GM21619 (cell line): ENCODE results near the gene ANAPC4.
"Not testable (repeated sequence)": the region's sequence is repeated elsewhere in the genome, so short reads cannot be mapped to it uniquely, and the experiment has no call there.

ENCODE experiments used
- ATAC-seq: cut with Tn5 transposase; IDR thresholded peaks from one replicate; pipeline ENCODE4 v1.9.1; 2021; ENCODE audit not compliant: unreplicated experiment

ANAPC4 gene, protein sequence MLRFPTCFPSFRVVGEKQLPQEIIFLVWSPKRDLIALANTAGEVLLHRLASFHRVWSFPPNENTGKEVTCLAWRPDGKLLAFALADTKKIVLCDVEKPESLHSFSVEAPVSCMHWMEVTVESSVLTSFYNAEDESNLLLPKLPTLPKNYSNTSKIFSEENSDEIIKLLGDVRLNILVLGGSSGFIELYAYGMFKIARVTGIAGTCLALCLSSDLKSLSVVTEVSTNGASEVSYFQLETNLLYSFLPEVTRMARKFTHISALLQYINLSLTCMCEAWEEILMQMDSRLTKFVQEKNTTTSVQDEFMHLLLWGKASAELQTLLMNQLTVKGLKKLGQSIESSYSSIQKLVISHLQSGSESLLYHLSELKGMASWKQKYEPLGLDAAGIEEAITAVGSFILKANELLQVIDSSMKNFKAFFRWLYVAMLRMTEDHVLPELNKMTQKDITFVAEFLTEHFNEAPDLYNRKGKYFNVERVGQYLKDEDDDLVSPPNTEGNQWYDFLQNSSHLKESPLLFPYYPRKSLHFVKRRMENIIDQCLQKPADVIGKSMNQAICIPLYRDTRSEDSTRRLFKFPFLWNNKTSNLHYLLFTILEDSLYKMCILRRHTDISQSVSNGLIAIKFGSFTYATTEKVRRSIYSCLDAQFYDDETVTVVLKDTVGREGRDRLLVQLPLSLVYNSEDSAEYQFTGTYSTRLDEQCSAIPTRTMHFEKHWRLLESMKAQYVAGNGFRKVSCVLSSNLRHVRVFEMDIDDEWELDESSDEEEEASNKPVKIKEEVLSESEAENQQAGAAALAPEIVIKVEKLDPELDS

GRCh38 chr4:25376754-25377571 lies at the start of gene ANAPC4:
ANAPC4 (plus strand) TSS chr4:25377263; CDS start chr4:25377428, 165 bp downstream.
- ATAC-seq = peak; percentile 95

DNA sequence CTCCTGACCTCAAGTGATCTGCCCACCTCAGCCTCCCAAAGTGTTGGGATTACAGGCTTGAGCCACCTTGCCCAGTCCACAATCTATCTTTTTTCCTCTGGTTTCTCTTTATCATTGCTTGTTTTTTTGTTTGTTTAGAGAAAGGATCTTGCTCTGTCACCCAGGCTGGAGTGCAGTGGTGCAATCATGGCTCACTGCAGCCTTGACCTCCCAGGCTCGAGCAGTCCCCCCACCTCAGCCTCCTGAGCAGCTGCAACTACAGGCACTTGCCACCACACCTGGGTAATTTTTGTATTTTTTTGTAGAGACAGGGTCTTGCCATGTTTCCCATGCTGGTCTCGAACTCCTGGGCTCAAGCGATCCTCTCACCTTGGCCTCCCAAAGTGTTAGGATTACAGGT lies 48.6 kb upstream of the ANAPC4 start:
- ATAC-seq = not testable (repeated sequence)

DNA sequence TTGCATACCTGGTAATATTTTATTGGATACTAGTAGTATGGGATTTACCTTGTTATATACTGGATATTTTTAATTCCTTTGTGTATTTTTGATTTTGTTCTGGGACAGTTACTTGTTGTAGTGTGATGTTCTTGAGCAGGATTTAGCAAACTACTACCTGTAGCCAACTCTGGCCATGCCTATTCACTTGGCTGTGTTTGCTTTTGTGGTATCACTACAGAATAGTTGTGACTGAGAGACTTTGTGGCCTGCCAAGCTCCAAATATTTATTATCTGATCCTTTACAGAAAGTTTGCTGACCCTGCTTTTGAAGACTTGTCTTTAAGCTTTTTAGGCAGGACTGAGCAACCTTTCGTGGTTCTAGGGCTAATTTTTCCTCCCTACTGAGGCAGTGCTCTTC lies 46.7 kb upstream of the ANAPC4 start:
- no peak for ATAC-seq

- ATAC-seq = peak; percentile 91
These were observed 45.9 kb upstream of the ANAPC4 start for GRCh38 chr4:25330905-25331808.

GRCh38 chr4:25343671-25344070 lies 33.4 kb upstream of the ANAPC4 start:
- ATAC-seq = no peak

- no peak for ATAC-seq
These were observed 31.3 kb upstream of the ANAPC4 start for GRCh38 chr4:25345744-25346143.

- peak; percentile 69 for ATAC-seq
These were observed 30.1 kb upstream of the ANAPC4 start for GRCh38 chr4:25346913-25347312.

- ATAC-seq = no peak
These were observed 29.6 kb upstream of the ANAPC4 start for GRCh38 chr4:25347473-25347872.

DNA sequence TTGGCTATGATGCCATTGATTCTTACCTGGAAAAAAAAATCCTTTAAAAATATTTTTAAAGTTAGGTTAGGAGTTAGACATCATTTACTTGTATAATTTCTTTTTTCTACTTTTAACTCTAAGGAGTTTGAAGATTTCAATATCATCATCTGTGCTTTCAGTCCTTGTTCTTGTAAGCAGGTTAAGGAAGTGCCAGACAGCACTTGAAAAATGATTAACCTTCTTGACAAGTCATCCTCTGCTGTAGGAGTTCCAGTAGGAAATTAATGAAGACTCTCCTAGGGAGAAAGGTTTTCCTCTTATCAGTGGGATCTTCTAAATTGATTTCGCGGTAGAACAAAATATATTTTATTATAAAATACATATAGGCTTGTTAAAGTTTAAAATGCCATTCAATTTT lies 29.1 kb upstream of the ANAPC4 start:
- no peak for ATAC-seq

- ATAC-seq = no peak
These were observed 26.5 kb upstream of the ANAPC4 start for GRCh38 chr4:25350561-25350960.

DNA sequence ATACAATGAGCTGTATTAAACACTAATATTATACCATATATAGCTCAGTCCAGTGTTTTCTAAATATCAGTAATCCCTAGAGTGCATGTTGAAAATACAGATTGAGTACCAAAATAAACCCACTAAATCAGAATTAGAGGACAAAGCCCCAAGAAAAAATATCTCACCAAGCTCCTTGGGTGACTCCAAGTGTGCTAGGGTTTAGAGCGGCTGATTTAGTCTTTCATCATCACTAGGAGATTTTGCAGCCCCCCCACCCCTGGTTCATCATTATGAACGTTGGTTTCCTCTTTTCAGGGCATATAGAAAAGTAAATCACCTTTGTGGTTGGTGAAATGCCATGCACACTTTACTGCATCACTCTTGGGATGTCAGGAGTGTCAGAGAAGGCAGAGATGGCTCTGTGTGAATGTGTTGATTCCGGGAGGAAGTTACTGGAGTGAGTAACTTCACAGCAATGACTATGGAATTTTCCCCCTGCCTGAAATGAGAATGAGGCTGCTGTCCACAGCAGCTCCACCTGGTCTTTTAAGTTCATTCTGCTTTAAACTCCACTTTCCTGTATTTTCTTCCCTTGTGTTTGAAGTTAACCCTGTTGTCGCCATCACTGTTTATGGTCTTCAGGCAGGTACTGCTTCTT lies 25.2 kb upstream of the ANAPC4 start:
- ATAC-seq = no peak

DNA sequence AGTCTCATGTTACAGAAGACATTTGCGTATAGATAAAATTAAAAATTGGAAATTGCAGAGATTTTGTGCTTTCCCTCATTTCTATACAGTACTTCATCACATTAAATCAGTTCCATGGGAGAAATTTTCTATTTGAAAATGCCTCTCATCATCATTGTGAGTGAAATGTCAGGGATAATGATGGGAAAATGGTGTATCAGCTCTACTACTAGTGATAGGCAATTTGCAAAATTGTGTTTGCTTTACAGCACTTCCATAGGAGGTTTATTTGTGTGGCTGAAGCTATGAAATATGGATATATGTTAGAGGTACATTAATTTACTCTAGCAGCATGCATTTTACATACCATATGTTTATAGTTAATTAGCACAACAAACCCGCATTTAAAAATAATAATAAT lies 21.0 kb upstream of the ANAPC4 start:
- ATAC-seq = no peak

DNA sequence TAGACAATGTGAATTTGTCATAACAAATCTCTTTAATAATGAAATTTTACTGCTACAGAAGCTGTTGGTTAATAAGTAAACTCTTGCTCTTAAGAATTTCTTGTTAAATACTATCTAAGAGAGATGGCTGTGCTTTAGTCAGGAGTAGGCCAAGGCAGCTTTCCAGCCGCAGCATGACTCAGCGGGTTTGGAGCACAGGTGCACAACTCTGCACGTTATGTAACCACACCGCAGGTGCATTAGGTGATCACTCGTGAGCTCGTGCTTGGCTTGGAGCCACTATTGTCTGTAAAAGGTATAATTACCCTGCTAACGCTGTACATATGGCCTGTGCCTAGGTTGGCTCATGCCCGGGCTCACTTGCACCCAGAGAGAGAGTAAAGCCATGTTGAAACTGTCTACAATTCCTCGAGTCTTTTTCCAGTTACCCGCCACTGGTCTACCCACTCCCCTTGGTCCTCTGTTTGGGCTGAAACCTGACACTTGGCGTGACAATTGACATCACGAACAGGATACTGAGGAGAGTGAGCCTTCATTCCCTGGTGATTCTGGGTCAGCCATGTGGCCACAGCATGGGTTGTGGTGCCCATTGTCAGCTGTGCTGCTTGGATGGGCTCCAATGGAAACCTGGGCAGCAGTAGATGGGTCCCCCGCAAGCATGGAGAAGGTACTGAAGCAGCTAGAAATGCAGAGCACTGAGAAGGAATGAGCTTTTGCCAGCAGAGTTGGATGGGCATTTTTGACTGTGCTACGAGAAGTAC lies 18.4 kb upstream of the ANAPC4 start:
- ATAC-seq = no peak

GRCh38 chr4:25361253-25361652 lies 15.8 kb upstream of the ANAPC4 start:
- no peak for ATAC-seq

DNA sequence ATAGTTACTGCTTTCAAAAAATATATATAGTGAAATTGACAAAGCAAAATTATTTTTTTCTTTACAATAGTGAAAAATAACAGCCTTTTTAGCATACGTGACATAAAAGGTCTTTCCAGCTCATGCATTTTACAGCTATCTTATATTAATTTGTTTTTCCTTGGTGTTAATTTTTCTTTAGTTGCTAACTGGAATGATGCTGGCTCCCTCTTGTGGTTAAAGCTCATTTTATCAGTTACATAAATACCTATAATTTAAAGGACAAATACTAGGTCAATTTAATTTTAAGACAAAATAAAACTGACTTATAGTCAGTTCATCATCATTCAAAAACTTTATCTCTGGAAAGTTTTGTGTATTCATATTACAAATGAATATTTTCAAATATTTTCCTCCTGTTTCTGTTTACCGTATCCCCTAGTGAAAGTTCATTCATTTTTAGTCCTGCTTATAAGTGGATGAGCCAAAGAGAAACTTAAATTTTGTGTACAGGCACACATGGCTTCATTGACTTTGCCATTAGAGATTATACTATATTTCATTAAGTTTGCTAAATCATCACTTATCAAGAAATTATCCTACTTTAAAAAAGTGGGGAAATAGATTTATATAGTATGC lies 9.9 kb upstream of the ANAPC4 start:
- no peak for ATAC-seq

DNA sequence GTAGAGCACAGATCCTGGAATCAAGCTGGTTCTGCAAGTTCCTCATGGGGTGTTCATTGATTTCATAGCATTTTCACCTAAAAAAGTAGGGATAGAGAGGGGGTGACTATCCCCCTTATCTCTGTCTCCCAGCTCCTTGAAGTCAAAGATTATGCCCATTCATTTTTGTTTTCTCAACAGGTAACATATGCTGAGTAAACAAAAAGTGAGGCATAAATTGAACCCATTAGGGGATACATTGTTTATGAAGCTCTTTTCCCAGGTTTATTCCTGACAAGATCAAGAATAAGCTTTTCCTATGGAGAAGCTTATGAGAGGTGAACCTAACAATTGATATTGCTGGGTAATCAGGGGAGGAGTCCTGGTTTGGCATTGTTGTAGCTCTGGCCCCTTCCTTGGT lies 9.2 kb upstream of the ANAPC4 start:
- no peak for ATAC-seq

DNA sequence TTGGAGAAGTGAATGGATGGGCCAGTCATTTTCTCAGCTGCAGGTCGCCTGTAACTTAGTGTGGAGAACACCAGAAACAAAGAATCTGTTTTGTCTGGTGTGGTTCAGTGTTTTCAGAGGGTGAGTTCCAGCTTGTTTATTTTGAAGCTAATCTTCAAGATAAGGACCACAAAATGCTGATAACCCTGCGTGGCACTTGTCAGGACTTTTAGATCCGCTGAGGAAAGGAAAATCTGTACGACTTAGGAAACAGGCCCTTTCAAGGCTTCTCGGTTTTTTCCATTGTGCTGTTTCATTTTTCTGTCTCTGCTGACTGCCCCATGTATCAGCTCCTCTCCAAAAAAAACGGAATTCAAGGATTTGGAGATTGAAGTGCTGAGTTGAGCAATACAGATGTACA lies 8.7 kb upstream of the ANAPC4 start:
- ATAC-seq = no peak

DNA sequence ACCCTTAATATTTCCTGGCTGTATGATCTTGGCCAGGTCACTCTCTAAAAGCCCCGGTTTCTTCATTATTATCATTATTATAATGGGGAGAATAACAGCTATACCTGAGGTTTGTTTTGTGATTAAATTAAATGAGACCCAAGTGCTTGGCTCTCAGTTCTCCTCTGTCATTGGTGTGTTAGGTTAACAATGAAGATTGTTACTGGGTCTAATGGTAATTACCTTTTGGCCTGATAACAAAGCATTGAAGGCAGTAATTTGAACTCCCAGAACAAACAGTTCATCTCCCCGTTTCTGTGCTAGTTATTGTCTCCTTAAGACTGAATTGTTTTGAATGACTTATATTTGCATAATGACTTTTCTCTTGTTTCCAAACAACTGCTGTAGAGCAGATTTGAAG lies 6.8 kb upstream of the ANAPC4 start:
- ATAC-seq = no peak

DNA sequence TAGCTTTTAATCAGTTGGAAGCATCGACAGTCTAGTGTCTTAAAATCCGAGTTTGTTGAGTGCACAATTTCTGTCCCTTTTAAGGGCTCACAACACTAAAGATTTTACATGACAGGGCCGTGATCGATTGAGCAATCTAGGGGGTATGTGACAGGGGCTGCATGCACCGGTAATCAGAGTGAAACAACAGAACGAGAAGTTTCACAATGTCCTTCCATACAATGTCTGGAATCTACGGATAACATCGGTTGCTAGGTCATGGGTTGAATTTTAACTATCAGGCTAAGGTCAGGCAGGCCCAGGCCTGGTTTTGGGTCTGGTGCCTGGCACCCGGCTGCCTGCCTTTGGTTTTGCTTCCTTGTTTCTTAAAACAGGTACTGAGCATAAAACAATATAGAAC lies 4.5 kb upstream of the ANAPC4 start:
- not testable (repeated sequence) for ATAC-seq
